Esophagus squamous epithelium (tissue), 5 donors: ENCODE measurements around the gene SMC2. TPM values are rescaled to one million over a fixed set of nuclear protein-coding genes. Genes with fewer than 3 reads are reported as not detected.

Experiments
- DNase-seq: peaks from one replicate; lab custom pipeline; 2025; lab: John Stamatoyannopoulos, UW
- H3K27ac ChIP-seq, 4 donors: fragments of 200-600 bp; sonication (generic); one replicate each; pipeline ENCODE4 v1.5.1; 2016 to 2019; ENCODE audit warnings: mild to moderate bottlenecking in 1 of 4
- H3K27me3 ChIP-seq, 4 donors: fragments of 200-600 bp; sonication (generic); 1 replicate in 3 of 4; 2 replicates in 1 of 4; pipeline versions ENCODE4 v1.5.1 to v1.6.0; 2017 to 2021; ENCODE audit warnings: antibody characterized with exemption in 1 of 4
- H3K36me3 ChIP-seq, 3 donors: fragments of 200-600 bp; sonication (generic); one replicate each; pipeline ENCODE4 v1.5.1; 2016 to 2019
- H3K4me1 ChIP-seq, 3 donors: fragments of 200-600 bp; sonication (generic); one replicate each; pipeline ENCODE4 v1.5.1; 2017 to 2019
- H3K4me3 ChIP-seq, 4 donors: fragments of 200-600 bp; sonication (generic); 1 replicate in 3 of 4; 2 replicates in 1 of 4; pipeline ENCODE4 v1.5.1; 2016 to 2019; ENCODE audit warnings: mild to moderate bottlenecking in 2 of 4, moderate library complexity in 1 of 4
- H3K9me3 ChIP-seq, 3 donors: fragments of 200-600 bp; sonication (generic); one replicate each; pipeline ENCODE4 v1.5.1; 2016 to 2019
- POLR2A ChIP-seq, 4 donors: fragments of 450-650 bp; IDR thresholded peaks; one replicate each; pipeline ENCODE4 v1.6.1; 2017; ENCODE audit warnings: antibody characterized with exemption in 4 of 4, mild to moderate bottlenecking in 4 of 4, moderate library complexity in 3 of 4
- WGBS, 2 donors: methylation state at CpG; one replicate each; pipeline ENCODE4 v1.1.5; 2018; 5-methylcytosine and 5-hydroxymethylcytosine counted together
- intact Hi-C: fragments of 100-400 bp; cut with DNase I; formaldehyde crosslinking; loops from one replicate; pipeline ENCODE4 v1.15.0; 2022
- total RNA-seq, 4 donors: library from RNA; depleted of rRNA; stranded (reverse); fragments of >200 nt; gene quantifications; one replicate each; pipeline ENCODE4 v1.1.0, GENCODE V29; 2016
- TF ChIP-seq, protein P1 (sequence below), 6 experiments: fragments of 450-650 bp in 4 of 6; fragments of 200-600 bp in 2 of 6; sonication (generic) in 2 of 6; IDR thresholded peaks; one replicate each; pipeline ENCODE4 v1.5.1; 2016 to 2019; ENCODE audit warnings: antibody characterized with exemption in 6 of 6, mild to moderate bottlenecking in 4 of 6, moderate library complexity in 4 of 6
- donor health status: DM: yes; HTN: yes; CAD: no.

The SMC2 gene
- total RNA-seq, 4 donors from 2014 or later, result 6.7 to 17.6 (median 13.7) TPM

DNA sequence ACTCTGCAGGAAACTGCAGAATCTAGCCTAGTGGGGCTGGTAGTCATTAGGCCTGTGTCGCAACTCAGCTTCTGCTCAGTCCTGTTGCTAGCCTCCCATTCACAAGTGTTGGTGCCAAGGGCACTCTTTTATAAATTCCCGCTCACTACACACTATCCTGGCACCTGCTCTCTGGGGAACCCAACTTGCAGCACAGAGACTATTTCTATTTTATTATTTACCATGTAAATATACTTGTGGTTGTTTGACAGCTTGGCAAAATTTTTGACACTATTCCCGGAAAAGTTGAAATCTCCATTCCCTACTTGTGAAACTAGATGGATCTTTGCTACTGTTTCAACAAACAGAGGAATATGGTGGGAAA is 20.4 kb upstream of the SMC2 start:
- Histone ChIP-seq H3K27ac (no peak overlapping the region), H3K27me3 (no peaks in the 10 kb centered on the region), H3K36me3 (no peaks in the 10 kb centered on the region), H3K4me3 (no peak overlapping the region), H3K9me3 (no peaks in the 10 kb centered on the region), H3K4me1 (peaks cover 0 to 7% (median 0%) of the 10 kb centered on the region in 3 donors)
- DNase-seq, result no peak
- TF ChIP-seq POLR2A (IDR thresholded peaks at IDR 0.05), result no peak
- TF ChIP-seq, protein P1, sequence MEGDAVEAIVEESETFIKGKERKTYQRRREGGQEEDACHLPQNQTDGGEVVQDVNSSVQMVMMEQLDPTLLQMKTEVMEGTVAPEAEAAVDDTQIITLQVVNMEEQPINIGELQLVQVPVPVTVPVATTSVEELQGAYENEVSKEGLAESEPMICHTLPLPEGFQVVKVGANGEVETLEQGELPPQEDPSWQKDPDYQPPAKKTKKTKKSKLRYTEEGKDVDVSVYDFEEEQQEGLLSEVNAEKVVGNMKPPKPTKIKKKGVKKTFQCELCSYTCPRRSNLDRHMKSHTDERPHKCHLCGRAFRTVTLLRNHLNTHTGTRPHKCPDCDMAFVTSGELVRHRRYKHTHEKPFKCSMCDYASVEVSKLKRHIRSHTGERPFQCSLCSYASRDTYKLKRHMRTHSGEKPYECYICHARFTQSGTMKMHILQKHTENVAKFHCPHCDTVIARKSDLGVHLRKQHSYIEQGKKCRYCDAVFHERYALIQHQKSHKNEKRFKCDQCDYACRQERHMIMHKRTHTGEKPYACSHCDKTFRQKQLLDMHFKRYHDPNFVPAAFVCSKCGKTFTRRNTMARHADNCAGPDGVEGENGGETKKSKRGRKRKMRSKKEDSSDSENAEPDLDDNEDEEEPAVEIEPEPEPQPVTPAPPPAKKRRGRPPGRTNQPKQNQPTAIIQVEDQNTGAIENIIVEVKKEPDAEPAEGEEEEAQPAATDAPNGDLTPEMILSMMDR (IDR thresholded peaks at IDR 0.05), result no peak
- intact Hi-C loops, result no loop called here
- 79 to 80% methylated on average over 3 of the region's 3 CpGs for WGBS, 2 donors

DNA sequence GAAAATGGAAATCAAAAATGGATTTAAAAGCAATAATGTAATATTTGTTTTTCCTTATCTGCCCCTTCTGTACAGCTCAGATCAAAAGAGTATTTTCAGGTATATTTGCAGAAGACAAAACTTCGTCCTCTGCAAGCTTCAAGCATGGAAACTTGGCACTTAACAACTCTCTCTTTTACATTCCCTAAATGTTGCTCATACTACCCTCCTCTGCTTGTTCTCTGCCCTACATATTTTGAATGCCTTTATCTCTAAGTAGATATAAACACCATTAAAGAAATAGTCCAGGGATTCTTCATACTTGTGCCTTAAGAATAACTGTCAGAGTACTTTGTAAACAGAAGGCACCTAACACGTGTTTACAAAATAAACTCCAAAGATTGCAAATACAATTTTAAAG is 19.2 kb upstream of the SMC2 start:
- H3K27ac ChIP-seq, result no peak overlapping the region
- TF ChIP-seq, protein P1 (IDR thresholded peaks at IDR 0.05), result no peak
- TF ChIP-seq POLR2A (IDR thresholded peaks at IDR 0.05), result no peak
- no peak overlapping the region for H3K4me3 ChIP-seq
- H3K9me3 ChIP-seq, result no peaks in the 10 kb centered on the region
- intact Hi-C loops, result no loop called here
- H3K4me1 ChIP-seq, result peaks cover 0 to 7% (median 0%) of the 10 kb centered on the region in 3 donors
- H3K27me3 ChIP-seq, result no peaks in the 10 kb centered on the region
- no peak for DNase-seq
- 20 to 37% methylated on average over 2 of the region's 2 CpGs for WGBS, 2 donors
- H3K36me3 ChIP-seq, result no peaks in the 10 kb centered on the region

DNA sequence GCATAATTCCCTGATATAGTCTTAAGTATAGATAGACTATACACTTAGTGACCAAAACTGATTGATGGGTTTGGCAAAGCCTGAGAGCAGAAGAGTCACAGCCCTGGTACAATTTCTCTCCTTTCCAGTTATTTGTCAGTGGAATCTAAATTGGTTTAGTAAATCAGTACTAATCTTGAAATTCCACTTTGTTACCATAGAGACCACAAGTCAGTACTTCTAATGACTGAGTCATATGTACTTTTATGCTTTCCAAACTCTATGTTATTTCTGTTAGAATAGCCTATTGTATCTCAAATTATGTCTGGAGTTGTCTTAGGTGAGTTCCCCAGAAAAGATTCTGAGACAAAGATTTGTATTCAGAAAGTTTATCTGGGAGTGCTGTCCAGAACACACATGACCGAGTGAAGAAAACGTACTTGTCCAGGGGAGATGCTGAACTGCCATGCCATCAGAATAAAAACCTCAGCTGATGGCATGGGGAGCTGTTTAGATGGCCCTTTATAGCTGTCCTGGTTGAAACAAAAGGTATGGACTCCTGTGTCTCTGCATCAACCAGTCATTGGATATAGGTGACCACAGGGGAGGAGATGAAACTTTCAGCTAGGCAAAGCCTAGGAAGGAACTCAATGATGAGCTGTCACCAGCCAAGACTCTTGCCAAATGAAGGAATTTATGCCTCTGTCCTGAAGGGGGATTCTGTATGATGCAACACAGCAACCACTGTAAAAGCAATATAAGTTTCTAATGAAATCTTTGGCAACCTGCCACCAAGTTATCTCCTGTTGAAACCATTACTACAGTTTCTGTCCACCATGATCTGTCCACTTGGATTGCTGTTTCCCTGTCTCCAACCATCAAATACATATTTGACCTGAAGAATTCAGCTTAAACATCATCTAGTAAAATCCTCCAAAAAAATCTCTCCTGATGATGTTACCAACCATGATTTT is 18.0 kb upstream of the SMC2 start:
- no peaks in the 10 kb centered on the region for H3K36me3 ChIP-seq
- H3K27me3 ChIP-seq, result no peaks in the 10 kb centered on the region
- 30 to 60% methylated on average over 2 of the region's 2 CpGs for WGBS, 2 donors
- H3K4me3 ChIP-seq, result no peak overlapping the region
- intact Hi-C loops, result no loop called here
- H3K4me1 ChIP-seq, result peaks cover 0 to 7% (median 0%) of the 10 kb centered on the region in 3 donors
- DNase-seq, result no peak
- TF ChIP-seq, protein P1 (IDR thresholded peaks at IDR 0.05), result no peak
- TF ChIP-seq POLR2A (IDR thresholded peaks at IDR 0.05), result no peak
- no peak overlapping the region for H3K27ac ChIP-seq
- H3K9me3 ChIP-seq, result no peaks in the 10 kb centered on the region

DNA sequence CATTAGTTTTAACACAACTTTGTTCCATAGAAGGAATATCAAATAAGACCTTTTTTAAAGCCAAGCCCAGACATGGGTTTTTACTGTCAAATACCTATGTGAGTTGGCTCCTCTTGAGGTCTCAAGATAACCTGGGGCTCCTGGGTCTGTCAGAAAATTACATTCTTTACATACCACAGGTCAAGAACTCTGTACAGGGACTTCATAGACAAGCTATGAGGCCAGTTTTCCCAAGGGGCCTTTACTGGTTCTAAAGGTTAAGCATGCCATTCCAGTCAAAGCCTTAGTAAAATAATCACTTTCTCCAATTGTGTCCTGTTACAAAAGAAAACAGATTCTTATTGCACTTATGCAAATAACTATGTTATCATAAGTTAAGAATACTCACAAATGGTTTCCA is 15.5 kb upstream of the SMC2 start:
- DNase-seq, result no peak
- intact Hi-C loops, result no loop called here
- Histone ChIP-seq H3K27ac (no peak overlapping the region), H3K27me3 (no peaks in the 10 kb centered on the region), H3K4me3 (no peak overlapping the region), H3K9me3 (no peaks in the 10 kb centered on the region), H3K4me1 (peaks cover 0 to 7% (median 0%) of the 10 kb centered on the region in 3 donors), H3K36me3 (no peaks in the 10 kb centered on the region)
- TF ChIP-seq POLR2A (IDR thresholded peaks at IDR 0.05), result no peak
- TF ChIP-seq, protein P1 (IDR thresholded peaks at IDR 0.05), result no peak

DNA sequence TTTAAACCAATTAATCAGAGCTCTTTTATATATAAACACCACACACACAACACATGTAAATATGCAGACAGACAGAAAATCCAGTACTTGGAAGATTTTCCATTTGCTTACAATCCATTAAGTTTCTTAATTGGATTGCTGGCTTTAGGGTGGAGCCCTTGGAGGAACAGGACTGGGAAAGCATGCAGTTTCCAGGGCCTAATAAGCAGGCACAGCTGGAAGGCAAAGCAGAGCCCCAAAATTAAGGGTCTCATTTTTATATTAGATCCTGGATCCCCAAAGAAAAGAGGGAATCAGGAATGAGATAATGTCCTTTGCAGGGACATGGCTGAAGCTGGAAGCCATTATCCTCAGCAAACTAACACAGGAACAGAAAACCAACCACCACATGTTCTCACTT is 13.1 kb upstream of the SMC2 start:
- DNase-seq, result no peak

More for the DNA sequence above, 13.1 kb upstream of the SMC2 start:
- Histone ChIP-seq H3K36me3 (no peaks in the 10 kb centered on the region), H3K4me1 (peaks cover 0 to 1% (median 0%) of the 10 kb centered on the region in 3 donors), H3K9me3 (no peaks in the 10 kb centered on the region), H3K27ac (no peak overlapping the region), H3K4me3 (no peak overlapping the region), H3K27me3 (no peaks in the 10 kb centered on the region)
- intact Hi-C loops, result no loop called here
- no peak for TF ChIP-seq POLR2A (IDR thresholded peaks at IDR 0.05)
- TF ChIP-seq, protein P1 (IDR thresholded peaks at IDR 0.05), result no peak
